ENCODE measurements around the gene ZNF488. TPM values are rescaled to one million over a fixed set of nuclear protein-coding genes. Genes with fewer than 3 reads are reported as not detected.
A peak's percentile ranks its signal among the peaks of the same experiment; 100 is the strongest.

Gene ZNF488
- total RNA-seq, 1 experiment from 2014 or later = 2.7 TPM

- Histone ChIP-seq H3K4me3 (no peak overlapping the region), H3K9me3 (replicated peaks) (no peaks in the 10 kb centered on the region), H3K36me3 (no peaks in the 10 kb centered on the region), H3K27ac (no peak overlapping the region), H3K4me1 (peaks cover 19% of the 10 kb centered on the region), H3K27me3 (no peaks in the 10 kb centered on the region)
- no peak for DNase-seq
Observed at GRCh38 chr10:47381103-47381395, 3.0 kb downstream of the ZNF488 start.

GRCh38 chr10:47380341-47381102, 3.6 kb downstream of the ZNF488 start:
- peaks cover 19% of the 10 kb centered on the region for H3K4me1 ChIP-seq
- no peak overlapping the region for H3K4me3 ChIP-seq
- H3K27me3 ChIP-seq = no peaks in the 10 kb centered on the region
- no peaks in the 10 kb centered on the region for H3K36me3 ChIP-seq
- DNase-seq = no peak
- no peak overlapping the region for H3K27ac ChIP-seq
- H3K9me3 ChIP-seq (replicated peaks) = no peaks in the 10 kb centered on the region

- peaks cover 19% of the 10 kb centered on the region for H3K4me1 ChIP-seq
- DNase-seq = no peak
- H3K4me3 ChIP-seq = no peak overlapping the region
- no peak overlapping the region for H3K27ac ChIP-seq
- H3K9me3 ChIP-seq (replicated peaks) = no peaks in the 10 kb centered on the region
- H3K36me3 ChIP-seq = no peaks in the 10 kb centered on the region
- no peaks in the 10 kb centered on the region for H3K27me3 ChIP-seq
Observed at GRCh38 chr10:47379901-47380300, 4.2 kb downstream of the ZNF488 start.

GRCh38 chr10:47379445-47379785, 4.7 kb downstream of the ZNF488 start:
- no peaks in the 10 kb centered on the region for H3K36me3 ChIP-seq
- H3K27me3 ChIP-seq = no peaks in the 10 kb centered on the region
- no peak overlapping the region for H3K27ac ChIP-seq
- no peak for DNase-seq
- no peak overlapping the region for H3K4me3 ChIP-seq
- peaks cover 19% of the 10 kb centered on the region for H3K4me1 ChIP-seq
- H3K9me3 ChIP-seq (replicated peaks) = no peaks in the 10 kb centered on the region

- Histone ChIP-seq H3K9me3 (replicated peaks) (no peaks in the 10 kb centered on the region), H3K36me3 (no peaks in the 10 kb centered on the region), H3K27me3 (no peaks in the 10 kb centered on the region), H3K4me1 (peaks cover 19% of the 10 kb centered on the region), H3K27ac (peak overlapping the region; percentile 80), H3K4me3 (no peak overlapping the region)
- no peak for DNase-seq
Observed at GRCh38 chr10:47378606-47379444, 5.3 kb downstream of the ZNF488 start.

GRCh38 chr10:47378183-47378510, 5.9 kb downstream of the ZNF488 start:
- Histone ChIP-seq H3K4me1 (peaks cover 15% of the 10 kb centered on the region), H3K36me3 (no peaks in the 10 kb centered on the region), H3K27me3 (no peaks in the 10 kb centered on the region), H3K9me3 (replicated peaks) (no peaks in the 10 kb centered on the region), H3K4me3 (no peak overlapping the region), H3K27ac (peak overlapping the region; percentile 80)
- no peak for DNase-seq

- Histone ChIP-seq H3K27ac (peak overlapping the region; percentile 80), H3K36me3 (no peaks in the 10 kb centered on the region), H3K9me3 (replicated peaks) (no peaks in the 10 kb centered on the region), H3K4me3 (no peak overlapping the region; the same call in 1 of the 2 replicates), H3K27me3 (no peaks in the 10 kb centered on the region), H3K4me1 (peaks cover 15% of the 10 kb centered on the region)
- no peak for DNase-seq
Observed at GRCh38 chr10:47376522-47377220, 7.4 kb downstream of the ZNF488 start.

GRCh38 chr10:47374611-47375536, 9.2 kb downstream of the ZNF488 start:
- no peaks in the 10 kb centered on the region for H3K36me3 ChIP-seq
- no peak for DNase-seq
- no peaks in the 10 kb centered on the region for H3K27me3 ChIP-seq

GRCh38 chr10:47372726-47373125, 11.4 kb downstream of the ZNF488 start:
- no peaks in the 10 kb centered on the region for H3K27me3 ChIP-seq
- H3K27ac ChIP-seq = no peak overlapping the region
- no peaks in the 10 kb centered on the region for H3K9me3 ChIP-seq (replicated peaks)
- H3K4me3 ChIP-seq = no peak overlapping the region
- H3K36me3 ChIP-seq = no peaks in the 10 kb centered on the region
- no peak for DNase-seq
- peaks cover 8% of the 10 kb centered on the region for H3K4me1 ChIP-seq

More at GRCh38 chr10:47374611-47375536, 9.2 kb downstream of the ZNF488 start:
- Histone ChIP-seq H3K4me1 (peaks cover 15% of the 10 kb centered on the region), H3K27ac (no peak overlapping the region), H3K9me3 (replicated peaks) (no peaks in the 10 kb centered on the region), H3K4me3 (no peak overlapping the region)

GRCh38 chr10:47371629-47372485, 12.2 kb downstream of the ZNF488 start:
- no peak for DNase-seq
- Histone ChIP-seq H3K27me3 (no peaks in the 10 kb centered on the region), H3K4me3 (no peak overlapping the region), H3K27ac (no peak overlapping the region), H3K9me3 (replicated peaks) (no peaks in the 10 kb centered on the region), H3K36me3 (no peaks in the 10 kb centered on the region), H3K4me1 (peaks cover 2% of the 10 kb centered on the region)

GRCh38 chr10:47370878-47371277, 13.2 kb downstream of the ZNF488 start:
- H3K27me3 ChIP-seq = no peaks in the 10 kb centered on the region
- no peaks in the 10 kb centered on the region for H3K36me3 ChIP-seq
- no peaks in the 10 kb centered on the region for H3K9me3 ChIP-seq (replicated peaks)
- no peaks in the 10 kb centered on the region for H3K4me1 ChIP-seq
- no peak overlapping the region for H3K4me3 ChIP-seq
- H3K27ac ChIP-seq = no peak overlapping the region
- no peak for DNase-seq

- Histone ChIP-seq H3K4me1 (no peaks in the 10 kb centered on the region), H3K4me3 (no peak overlapping the region), H3K27me3 (no peaks in the 10 kb centered on the region), H3K36me3 (no peaks in the 10 kb centered on the region), H3K27ac (no peak overlapping the region), H3K9me3 (replicated peaks) (no peaks in the 10 kb centered on the region)
- no peak for DNase-seq
Observed at GRCh38 chr10:47370015-47370767, 13.9 kb downstream of the ZNF488 start.

GRCh38 chr10:47369251-47369894, 14.7 kb downstream of the ZNF488 start:
- Histone ChIP-seq H3K9me3 (replicated peaks) (no peaks in the 10 kb centered on the region), H3K36me3 (no peaks in the 10 kb centered on the region), H3K4me1 (peaks cover under 1% of the 10 kb centered on the region; the same call in 1 of the 2 replicates), H3K27ac (no peak overlapping the region), H3K4me3 (no peak overlapping the region), H3K27me3 (no peaks in the 10 kb centered on the region)
- no peak for DNase-seq
